Astrocyte of the spinal cord (primary cell): Measurements from ENCODE around the gene TRIM22.

Source experiments
- DNase-seq: peaks from one replicate; pipeline ENCODE4 v3.0.0; 2011; ENCODE audit warnings: low read depth, low spot score
- H3K4me3 ChIP-seq: 2 replicates; pipeline ENCODE4 v1.5.1; 2011; ENCODE audit warnings: low read depth, mild to moderate bottlenecking, low read length, moderate library complexity
- in situ Hi-C: cut with HindIII; loops from 2 replicates; pipeline ENCODE4 v1.10.0; 2017; ENCODE audit warnings: low sequenced_read_pairs
- TF ChIP-seq, protein P1 (sequence below): IDR thresholded peaks from 2 replicates; pipeline ENCODE4 v1.5.1; 2012; ENCODE audit warnings: low read depth, mild to moderate bottlenecking, low read length, inconsistent platforms

The TRIM22 gene

DNA sequence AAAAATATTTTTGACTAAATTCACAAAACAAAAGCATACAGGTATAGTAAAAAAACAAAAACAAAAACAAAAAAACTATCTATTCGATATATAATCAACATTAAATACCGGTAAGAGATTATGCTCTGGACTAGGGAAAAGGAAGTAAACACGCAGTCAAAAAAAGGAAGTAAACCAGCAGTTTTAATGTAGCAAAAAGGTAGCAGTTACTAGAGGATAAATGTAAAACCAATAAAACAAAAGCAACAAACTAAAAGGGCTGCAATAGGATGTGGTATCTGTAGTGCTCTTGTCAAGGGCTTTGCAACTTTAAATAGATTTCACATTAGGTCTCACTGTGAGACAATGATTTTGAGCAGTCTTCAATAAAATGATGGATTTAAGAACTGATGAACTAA lies 2.4 kb downstream of the TRIM22 start:
- no peak overlapping the region for H3K4me3 ChIP-seq
- in situ Hi-C loops = no loop called here
- DNase-seq = no peak
- TF ChIP-seq, protein P1, sequence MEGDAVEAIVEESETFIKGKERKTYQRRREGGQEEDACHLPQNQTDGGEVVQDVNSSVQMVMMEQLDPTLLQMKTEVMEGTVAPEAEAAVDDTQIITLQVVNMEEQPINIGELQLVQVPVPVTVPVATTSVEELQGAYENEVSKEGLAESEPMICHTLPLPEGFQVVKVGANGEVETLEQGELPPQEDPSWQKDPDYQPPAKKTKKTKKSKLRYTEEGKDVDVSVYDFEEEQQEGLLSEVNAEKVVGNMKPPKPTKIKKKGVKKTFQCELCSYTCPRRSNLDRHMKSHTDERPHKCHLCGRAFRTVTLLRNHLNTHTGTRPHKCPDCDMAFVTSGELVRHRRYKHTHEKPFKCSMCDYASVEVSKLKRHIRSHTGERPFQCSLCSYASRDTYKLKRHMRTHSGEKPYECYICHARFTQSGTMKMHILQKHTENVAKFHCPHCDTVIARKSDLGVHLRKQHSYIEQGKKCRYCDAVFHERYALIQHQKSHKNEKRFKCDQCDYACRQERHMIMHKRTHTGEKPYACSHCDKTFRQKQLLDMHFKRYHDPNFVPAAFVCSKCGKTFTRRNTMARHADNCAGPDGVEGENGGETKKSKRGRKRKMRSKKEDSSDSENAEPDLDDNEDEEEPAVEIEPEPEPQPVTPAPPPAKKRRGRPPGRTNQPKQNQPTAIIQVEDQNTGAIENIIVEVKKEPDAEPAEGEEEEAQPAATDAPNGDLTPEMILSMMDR = no peak

DNA sequence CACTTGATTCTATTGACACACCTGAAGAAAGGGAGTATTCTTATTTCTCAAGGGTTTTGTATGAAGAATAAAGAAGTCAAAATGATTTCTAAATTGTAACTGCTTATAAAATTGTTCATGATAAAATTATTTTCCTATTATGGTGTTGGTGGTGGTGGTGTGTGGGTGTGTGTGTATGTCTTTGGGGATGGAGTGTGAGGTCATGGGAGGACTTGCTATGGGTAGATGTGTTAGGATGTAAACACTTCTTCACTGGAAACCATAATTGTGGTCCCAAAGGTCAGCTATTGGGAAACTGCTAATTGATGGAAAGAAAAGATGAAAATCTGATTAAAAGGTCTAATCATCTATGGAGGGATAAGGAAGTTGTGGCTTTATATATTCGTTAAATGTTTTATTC lies 5.1 kb downstream of the TRIM22 start:
- H3K4me3 ChIP-seq = no peak overlapping the region
- TF ChIP-seq, protein P1 = no peak
- no peak for DNase-seq
- in situ Hi-C loops = no loop called here

DNA sequence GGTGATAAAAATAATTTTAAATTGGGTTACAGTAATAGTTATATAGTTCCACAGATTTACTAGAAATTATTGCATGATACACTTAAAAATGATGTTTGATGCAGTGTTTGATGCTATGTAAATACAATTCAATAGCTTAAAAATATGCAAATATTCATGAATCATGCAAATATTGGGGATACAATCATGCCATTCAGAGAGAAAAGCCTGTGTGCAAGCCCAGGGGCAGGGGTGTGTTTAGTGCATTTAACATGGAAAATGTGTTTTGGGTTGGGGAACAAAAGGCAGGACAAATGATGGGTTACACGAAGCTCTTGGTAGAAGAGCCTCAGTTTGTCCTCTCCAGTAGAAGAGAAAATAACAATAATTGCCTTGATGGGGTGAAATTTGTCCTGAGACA lies 6.0 kb downstream of the TRIM22 start:
- DNase-seq = no peak
- TF ChIP-seq, protein P1 = no peak
- no peak overlapping the region for H3K4me3 ChIP-seq
- in situ Hi-C loops = no loop called here

DNA sequence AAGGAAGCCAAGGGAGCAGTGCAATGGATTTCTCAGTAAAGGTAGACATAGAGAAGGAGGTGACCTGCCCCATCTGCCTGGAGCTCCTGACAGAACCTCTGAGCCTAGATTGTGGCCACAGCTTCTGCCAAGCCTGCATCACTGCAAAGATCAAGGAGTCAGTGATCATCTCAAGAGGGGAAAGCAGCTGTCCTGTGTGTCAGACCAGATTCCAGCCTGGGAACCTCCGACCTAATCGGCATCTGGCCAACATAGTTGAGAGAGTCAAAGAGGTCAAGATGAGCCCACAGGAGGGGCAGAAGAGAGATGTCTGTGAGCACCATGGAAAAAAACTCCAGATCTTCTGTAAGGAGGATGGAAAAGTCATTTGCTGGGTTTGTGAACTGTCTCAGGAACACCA lies 6.6 kb downstream of the TRIM22 start:
- TF ChIP-seq, protein P1 = no peak
- DNase-seq = no peak
- in situ Hi-C loops = no loop called here

DNA sequence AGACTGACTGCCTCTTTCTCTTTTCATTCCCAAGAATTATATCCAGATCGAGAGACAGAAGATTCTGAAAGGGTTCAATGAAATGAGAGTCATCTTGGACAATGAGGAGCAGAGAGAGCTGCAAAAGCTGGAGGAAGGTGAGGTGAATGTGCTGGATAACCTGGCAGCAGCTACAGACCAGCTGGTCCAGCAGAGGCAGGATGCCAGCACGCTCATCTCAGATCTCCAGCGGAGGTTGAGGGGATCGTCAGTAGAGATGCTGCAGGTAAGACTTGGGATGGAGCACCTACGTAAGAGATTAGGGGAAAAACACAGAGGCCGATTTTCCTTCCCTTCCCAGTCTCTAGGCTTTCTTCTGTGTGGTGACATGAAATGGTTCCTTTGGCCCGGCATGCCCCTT lies 8.7 kb downstream of the TRIM22 start:
- in situ Hi-C loops = no loop called here
- TF ChIP-seq, protein P1 = no peak
- H3K4me3 ChIP-seq = no peak overlapping the region
- DNase-seq = no peak

More for the DNA sequence above, 6.6 kb downstream of the TRIM22 start:
- no peak overlapping the region for H3K4me3 ChIP-seq

DNA sequence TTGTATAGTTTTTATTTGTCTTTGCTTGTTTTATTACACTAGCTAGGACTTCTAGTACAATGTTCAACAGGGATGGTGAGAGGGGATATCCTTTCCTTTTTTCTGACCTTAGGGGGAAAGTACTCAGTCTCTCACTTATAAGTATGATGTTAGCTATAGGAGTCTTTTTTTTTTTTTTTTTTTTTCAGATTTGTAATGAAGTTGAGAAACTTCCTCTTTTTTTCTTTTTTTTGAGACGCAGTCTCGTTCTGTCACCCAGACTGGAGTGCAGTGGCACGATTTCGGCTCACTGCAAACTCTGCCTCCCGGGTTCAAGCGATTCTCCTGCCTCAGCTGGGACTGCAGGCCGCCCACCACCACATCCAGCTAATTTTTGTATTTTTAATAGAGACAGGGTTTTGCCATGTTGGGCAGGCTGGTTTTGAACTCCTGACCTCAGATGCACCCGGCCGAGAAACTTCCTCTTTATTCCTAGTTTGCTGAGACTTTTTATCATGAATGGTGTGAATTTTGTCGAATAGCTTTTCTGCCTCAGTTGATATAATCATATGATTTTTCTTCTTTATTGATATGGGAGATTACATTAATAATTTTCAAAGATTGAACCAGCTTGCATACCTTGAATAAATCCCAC lies 10.9 kb downstream of the TRIM22 start:
- TF ChIP-seq, protein P1 = no peak
- DNase-seq = no peak
- in situ Hi-C loops = no loop called here
- no peak overlapping the region for H3K4me3 ChIP-seq

DNA sequence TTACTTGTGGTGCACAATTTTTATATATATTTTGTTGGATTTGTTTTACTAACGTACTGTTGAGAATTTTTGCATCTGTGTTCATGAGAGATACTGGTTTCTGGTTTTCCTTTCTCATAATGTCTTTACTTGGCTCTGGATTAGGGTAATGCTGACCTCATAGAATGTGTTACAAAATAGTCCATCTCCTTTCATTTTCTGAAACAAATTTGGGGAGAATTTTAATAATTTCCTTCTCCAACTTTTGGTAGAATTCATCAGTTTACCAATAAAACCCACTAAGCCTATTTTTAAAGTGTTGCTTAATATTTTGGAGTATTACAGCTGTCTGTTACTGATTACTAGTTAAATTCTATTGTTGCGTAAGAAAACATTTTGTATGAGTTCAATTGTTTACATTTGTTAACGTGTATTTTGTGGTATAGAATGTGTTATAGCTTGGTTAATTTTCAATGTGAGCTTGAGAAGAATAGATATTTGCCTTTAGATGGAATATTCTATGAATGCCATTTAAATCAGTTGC lies 11.5 kb downstream of the TRIM22 start:
- TF ChIP-seq, protein P1 = no peak
- H3K4me3 ChIP-seq = no peak overlapping the region
- in situ Hi-C loops = no loop called here
- no peak for DNase-seq
